Stromal cell of bone marrow (primary cell): ENCODE data around the gene GALNT1.

Experiments
- DNase-seq: peaks from one replicate; pipeline ENCODE4 v3.0.0-alpha.2; 2012; ENCODE audit warnings: low read depth

GALNT1 gene

GRCh38 chr18:35618696-35619095, 37.2 kb downstream of the GALNT1 start:
- DNase-seq: no peak

- peak; percentile 53 for DNase-seq
Measured at GRCh38 chr18:35619464-35619863, 37.9 kb downstream of the GALNT1 start.

DNA sequence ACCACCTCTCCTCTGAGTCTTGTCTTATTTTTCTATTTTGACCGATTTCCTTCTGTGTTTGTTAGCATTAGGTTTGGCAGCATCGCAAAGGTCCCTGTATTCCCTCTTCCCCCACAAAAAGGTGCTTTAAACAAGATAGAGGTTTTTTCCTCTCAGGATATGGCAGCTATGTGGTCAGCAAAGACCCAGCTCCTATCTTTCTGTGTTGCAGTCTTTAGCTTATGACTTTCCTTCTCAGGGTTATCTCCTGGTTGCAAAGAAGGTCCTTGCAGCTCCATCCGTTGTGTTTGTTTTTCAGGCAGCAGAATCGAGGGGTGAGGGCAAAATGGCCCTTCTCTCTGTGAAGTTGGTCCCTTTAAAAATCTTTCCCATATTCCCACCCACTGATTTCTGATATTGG, 38.4 kb downstream of the GALNT1 start:
- no peak for DNase-seq

GRCh38 chr18:35620765-35621164, 39.2 kb downstream of the GALNT1 start:
- peak; percentile 50 for DNase-seq

GRCh38 chr18:35623255-35623654, 41.7 kb downstream of the GALNT1 start:
- DNase-seq: no peak

GRCh38 chr18:35624146-35624545, 42.6 kb downstream of the GALNT1 start:
- no peak for DNase-seq

DNA sequence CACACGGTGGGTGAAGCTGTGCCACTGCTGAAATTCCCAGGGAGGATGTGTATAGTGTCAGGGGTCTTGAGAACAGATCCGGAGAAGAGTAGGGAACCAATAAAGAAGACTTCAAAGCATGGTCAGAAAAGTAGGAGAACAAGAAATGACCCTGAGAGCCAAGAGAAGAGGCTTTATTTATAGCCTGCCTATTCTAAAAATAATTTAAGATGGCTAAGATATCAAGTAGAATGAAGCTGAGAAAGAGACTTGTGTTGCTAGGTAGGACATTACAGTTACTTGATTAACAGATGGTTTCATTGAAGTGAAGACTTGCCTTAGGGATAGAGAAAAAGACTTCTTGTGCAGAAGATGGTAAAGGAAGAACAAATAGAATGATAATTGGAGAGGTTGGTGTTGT, 43.7 kb downstream of the GALNT1 start:
- no peak for DNase-seq

DNA sequence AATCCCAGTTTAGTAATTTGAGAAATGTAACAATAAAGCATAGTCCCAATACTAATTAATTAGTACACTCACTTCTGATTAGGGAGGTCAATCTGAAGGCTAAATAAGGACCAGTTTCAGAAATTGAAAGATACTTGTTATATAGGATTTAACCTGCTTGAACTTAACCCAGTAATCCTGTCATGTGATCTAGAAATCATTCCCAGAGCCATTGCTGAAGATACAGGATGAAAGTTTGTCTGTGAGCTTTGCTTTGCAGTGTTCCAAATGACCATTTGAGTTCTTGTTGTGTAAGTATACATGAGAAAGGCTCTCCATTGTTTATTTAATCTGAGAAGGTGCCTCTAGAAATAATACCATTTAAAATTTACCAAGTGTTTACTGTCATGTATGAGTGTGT, 52.2 kb downstream of the GALNT1 start:
- DNase-seq: no peak

GRCh38 chr18:35634323-35634722, 52.8 kb downstream of the GALNT1 start:
- DNase-seq: no peak

DNA sequence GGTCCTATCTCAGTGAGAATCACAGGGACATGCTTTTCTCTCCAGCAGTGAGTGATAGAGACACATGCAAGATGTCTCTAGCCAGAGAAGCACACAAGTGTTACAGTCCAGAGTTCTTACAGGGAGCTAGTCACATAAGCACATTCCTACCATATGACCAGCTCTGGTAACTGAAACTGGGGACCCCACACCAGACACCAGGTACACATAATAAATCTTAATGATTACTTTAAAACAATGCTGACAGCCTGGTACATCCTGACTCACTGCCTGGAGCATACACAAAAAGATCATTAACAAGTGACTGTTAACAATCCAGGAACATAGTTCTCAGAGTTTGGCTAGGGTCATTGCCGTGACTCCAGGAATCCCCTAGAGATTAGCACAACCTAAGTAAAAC, 53.6 kb downstream of the GALNT1 start:
- no peak for DNase-seq

DNA sequence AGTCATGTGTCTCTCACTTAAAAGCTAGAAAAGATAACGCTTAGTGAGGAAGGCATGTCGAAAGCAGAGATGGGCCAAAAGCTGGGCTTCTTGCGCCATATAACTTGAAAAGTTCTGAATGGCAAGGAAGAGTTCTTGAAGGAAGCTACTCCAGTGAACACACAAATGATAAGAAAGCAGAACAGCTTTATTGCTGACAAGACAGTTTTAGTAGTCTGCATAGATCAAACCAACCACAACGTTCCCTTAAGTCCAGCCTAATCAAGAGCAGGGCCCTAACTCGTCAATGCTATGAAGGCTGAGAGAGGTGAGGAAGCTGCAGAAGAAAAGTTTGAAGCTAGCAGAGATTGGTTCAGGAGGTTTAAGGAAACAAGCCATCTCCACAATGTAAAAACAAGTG, 55.7 kb downstream of the GALNT1 start:
- DNase-seq: no peak

- DNase-seq: no peak
Measured at GRCh38 chr18:35639296-35639695, 57.8 kb downstream of the GALNT1 start.

GRCh38 chr18:35641467-35641866, 59.9 kb downstream of the GALNT1 start:
- no peak for DNase-seq

- DNase-seq: no peak
Measured at GRCh38 chr18:35641916-35642315, 60.4 kb downstream of the GALNT1 start.

DNA sequence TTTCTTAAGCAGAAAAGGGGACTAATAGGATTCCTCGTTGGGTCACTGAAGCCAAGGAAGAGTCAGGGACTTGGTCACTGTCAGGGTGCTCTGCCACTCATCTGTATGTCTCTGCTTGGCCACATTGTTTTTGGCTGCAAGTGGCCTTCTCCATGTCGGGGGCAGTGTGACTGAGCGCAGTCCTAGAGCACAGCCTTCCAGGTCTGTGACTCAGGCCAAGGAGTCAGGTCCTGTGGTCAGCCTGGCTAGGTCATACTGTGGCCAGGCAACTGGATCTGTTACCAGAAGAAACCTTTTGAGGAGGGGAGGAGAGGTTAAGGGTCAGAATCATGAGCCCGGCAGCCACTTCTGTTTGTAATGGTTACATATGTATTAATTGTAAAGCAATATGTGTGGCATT, 61.3 kb downstream of the GALNT1 start:
- no peak for DNase-seq

DNA sequence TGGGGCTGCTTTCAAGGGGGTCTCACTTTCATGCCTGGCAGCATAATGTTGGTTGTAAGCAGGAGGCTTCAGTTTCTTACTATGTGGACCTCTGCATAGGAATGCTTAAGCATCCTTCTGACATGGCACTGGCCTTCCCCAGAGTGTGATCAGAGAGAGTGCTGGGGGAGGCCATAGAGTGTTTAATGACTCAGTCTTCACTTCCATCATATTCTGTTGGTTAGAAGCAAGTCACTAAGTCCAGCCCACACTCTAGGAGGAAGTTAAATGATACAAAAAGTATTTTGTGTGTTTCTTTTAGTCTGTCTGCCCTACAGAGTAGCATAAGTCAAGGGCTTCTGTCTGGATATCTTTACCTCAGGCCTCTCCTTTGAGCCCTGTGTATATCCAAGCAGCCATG, 64.9 kb downstream of the GALNT1 start:
- no peak for DNase-seq

- no peak for DNase-seq
Measured at GRCh38 chr18:35653392-35654135, 72.0 kb downstream of the GALNT1 start.

DNA sequence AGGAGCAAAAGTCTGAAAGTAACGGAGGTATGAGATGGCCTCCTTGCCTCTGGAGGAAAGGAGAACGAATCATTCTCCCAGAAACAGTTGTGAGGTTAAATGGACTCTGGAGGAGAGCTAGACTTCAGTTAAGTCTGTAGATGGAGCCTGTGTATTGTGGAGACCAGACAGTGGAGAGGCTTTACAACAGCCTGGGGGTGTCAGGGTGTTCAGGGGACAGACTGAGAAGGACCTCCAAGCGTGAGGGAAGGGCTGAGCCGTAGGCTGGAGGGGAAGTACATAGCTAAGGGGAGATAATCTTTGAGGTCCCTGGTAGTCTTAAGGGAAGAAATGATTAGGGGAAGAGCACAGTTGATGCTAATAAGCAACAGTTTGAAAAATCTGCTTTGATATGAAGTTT, 76.6 kb downstream of the GALNT1 start:
- DNase-seq: no peak

DNA sequence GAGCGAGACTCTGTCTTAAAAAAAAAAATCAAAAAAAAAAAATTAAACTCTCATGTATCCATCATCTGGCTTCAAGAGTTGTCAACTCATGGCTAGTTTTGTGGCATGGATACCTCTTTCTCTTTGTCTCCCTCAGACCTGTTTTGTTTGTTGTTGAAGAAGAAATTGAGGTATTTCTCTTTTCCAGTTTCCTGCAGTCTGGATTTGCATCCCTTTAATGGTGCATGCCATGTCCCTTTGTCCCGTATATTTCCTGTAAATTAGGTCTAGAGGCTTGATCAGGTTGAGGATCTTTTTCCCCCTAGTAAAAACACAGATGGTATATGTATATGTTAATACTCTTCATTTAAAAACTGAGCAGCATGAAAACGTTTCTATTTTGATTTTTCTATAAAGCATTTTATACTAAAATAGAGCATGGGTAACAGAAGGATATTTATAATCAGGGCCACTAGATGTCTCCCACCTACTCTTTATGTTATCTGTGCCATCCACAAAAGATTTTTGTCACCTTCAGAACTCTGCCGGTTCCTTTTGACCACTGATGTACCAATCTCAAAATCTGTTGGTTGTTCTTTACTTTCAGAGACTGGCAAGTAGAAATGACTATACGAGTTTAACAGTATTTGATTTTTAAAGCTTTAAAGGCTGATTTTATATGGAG, 80.1 kb downstream of the GALNT1 start:
- DNase-seq: no peak

DNA sequence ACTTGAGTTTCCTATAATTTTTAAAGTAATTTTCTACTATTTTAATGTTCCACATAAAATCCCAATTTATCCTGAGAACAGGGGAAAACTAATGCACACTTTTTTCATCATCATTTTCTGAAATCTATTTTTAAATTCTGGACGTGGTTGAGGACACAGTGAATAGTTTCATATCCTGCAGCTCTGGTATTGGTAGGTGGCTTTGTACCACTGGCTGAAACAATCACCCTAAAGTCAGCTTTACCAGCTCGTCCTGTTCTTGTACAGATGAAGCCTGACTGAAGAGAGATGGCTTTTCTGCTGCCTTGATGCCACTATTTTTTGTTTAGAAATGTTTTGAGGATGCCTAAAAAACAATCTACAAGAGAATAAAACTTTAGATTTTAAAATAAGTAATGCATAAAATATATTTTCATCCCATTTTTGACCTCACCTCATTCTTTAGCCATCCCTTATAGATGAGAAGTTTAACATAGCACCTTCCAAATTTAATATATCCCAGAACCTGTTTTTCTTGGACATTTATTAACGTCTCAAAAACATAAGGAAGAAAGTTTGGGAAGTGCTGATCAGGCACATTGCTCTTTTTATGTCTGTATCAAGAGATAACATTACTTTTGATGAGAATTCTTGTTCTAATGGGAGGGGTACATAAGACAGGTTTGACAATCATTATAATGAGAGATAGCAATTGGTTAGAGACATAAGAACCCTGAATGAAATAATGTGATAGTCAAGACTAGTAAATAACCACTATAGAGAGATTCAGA, 80.9 kb downstream of the GALNT1 start:
- no peak for DNase-seq

- DNase-seq: no peak
Measured at GRCh38 chr18:35671966-35672603, 90.5 kb downstream of the GALNT1 start.

DNA sequence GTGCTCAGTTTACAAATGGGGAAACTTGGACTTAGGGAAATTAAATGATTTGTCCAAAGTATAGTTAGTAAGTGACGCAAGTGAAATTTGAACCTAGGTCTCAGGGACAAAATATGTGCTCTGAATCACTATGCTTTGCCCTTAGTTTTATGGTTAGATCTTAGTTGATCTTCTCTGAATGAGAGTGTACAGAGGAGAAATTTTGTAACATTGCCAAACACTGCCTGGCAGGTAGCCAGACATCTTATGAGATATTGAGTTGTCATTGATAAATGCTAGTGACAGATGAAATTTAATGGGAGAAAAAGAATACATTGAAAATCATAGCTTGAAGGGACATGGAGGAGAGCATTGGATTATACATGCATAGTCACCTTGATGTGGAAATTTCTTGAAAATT, 91.4 kb downstream of the GALNT1 start:
- peak; percentile 46 for DNase-seq

GRCh38 chr18:35673682-35674081, 92.1 kb downstream of the GALNT1 start:
- no peak for DNase-seq
